WTC11 (cell line): Measurements from ENCODE around the gene USP21. TPM values are rescaled to one million over a fixed set of nuclear protein-coding genes. Genes with fewer than 3 reads are reported as not detected.
A peak's percentile ranks its signal among the peaks of the same experiment; 100 is the strongest.

Experiments
- ATAC-seq: fragments of 200-7000 bp; cut with Tn5 transposase; 2 replicates; pipeline ENCODE4 v1.10.0; 2021; ENCODE audit warnings: mild to moderate bottlenecking, moderate library complexity
- CTCF ChIA-PET: fragments of 300-600 bp; sonication (Branson Sonifier 250); formaldehyde crosslinking; loops from one replicate; lab custom pipeline; 2021; ENCODE audit warnings: antibody characterized with exemption; lab: Charles Lee
- POLR2A ChIA-PET: fragments of 350-600 bp; sonication (Branson Sonifier 250); formaldehyde crosslinking; loops from one replicate; lab custom pipeline; 2021; ENCODE audit warnings: antibody characterized with exemption; lab: Charles Lee
- DNase-seq: peaks from one replicate; pipeline ENCODE4 v3.0.0; 2021; ENCODE audit warnings: low spot score
- H3K27ac Mint-ChIP-seq: 2 replicates; pipeline ENCODE4 v1.8.0; 2021; ENCODE audit warnings: mixed read lengths
- H3K27me3 Mint-ChIP-seq: 2 replicates; pipeline ENCODE4 v1.8.0; 2021; ENCODE audit warnings: low read depth, mild to moderate bottlenecking, moderate library complexity, mixed read lengths
- H3K36me3 Mint-ChIP-seq: 2 replicates; pipeline ENCODE4 v1.8.0; 2021; ENCODE audit warnings: mixed read lengths
- H3K4me1 Mint-ChIP-seq: 2 replicates; pipeline ENCODE4 v1.8.0; 2022; ENCODE audit warnings: mixed read lengths
- H3K4me3 Mint-ChIP-seq: 2 replicates; pipeline ENCODE4 v1.8.0; 2021; ENCODE audit warnings: mild to moderate bottlenecking, moderate library complexity, mixed read lengths
- H3K9me3 Mint-ChIP-seq: 2 replicates; pipeline ENCODE4 v1.8.0; 2021; ENCODE audit warnings: mixed read lengths
- CREM ChIP-seq: sonication (generic); formaldehyde crosslinking; IDR thresholded peaks from 2 replicates; pipeline ENCODE4 v1.8.1; 2022; ENCODE audit warnings: mild to moderate bottlenecking, missing genetic modification reagents, moderate library complexity
- ELF4 ChIP-seq: sonication (generic); formaldehyde crosslinking; IDR thresholded peaks from 2 replicates; pipeline ENCODE4 v1.8.1; 2022; ENCODE audit warnings: low read depth, mild to moderate bottlenecking, moderate library complexity, missing genetic modification reagents
- EMX1 ChIP-seq: fragments of 250-450 bp; sonication (Bioruptor Pico); IDR thresholded peaks from 2 replicates; pipeline ENCODE4 v1.8.0; 2021; ENCODE audit warnings: mild to moderate bottlenecking
- FOXJ3 ChIP-seq: sonication (generic); formaldehyde crosslinking; IDR thresholded peaks from 2 replicates; pipeline ENCODE4 v1.9.0; 2021; ENCODE audit warnings: missing genetic modification reagents, mild to moderate bottlenecking, borderline replicate concordance
- GRHL2 ChIP-seq: fragments of 250-450 bp; sonication (Bioruptor Pico); IDR thresholded peaks from 2 replicates; pipeline ENCODE4 v1.8.0; 2022; ENCODE audit warnings: mild to moderate bottlenecking, moderate library complexity; ENCODE audit not compliant: insufficient replicate concordance, severe bottlenecking
- MYBL2 ChIP-seq: sonication (generic); formaldehyde crosslinking; IDR thresholded peaks from 2 replicates; pipeline ENCODE4 v1.8.1; 2023; ENCODE audit warnings: mild to moderate bottlenecking, moderate library complexity, missing genetic modification reagents
- NR2C2 ChIP-seq: sonication (generic); formaldehyde crosslinking; IDR thresholded peaks from 2 replicates; pipeline ENCODE4 v1.8.0; 2022; ENCODE audit warnings: mild to moderate bottlenecking, missing genetic modification reagents
- RELA ChIP-seq: sonication (generic); formaldehyde crosslinking; IDR thresholded peaks from 2 replicates; pipeline ENCODE4 v1.8.1; 2022; ENCODE audit warnings: missing genetic modification reagents, mild to moderate bottlenecking, borderline replicate concordance
- SMAD3 ChIP-seq: sonication (generic); formaldehyde crosslinking; IDR thresholded peaks from 2 replicates; pipeline ENCODE4 v1.8.0; 2022; ENCODE audit warnings: missing genetic modification reagents, mild to moderate bottlenecking, borderline replicate concordance
- SP1 ChIP-seq: sonication (generic); formaldehyde crosslinking; conservative IDR thresholded peaks from 2 replicates; pipeline ENCODE4 v1.8.1; 2022; ENCODE audit warnings: missing genetic modification reagents
- ZBTB21 ChIP-seq: sonication (generic); formaldehyde crosslinking; IDR thresholded peaks from 2 replicates; pipeline ENCODE4 v1.8.1; 2023; ENCODE audit warnings: mild to moderate bottlenecking, missing genetic modification reagents, borderline replicate concordance
- ZNF317 ChIP-seq: sonication (generic); formaldehyde crosslinking; IDR thresholded peaks from 2 replicates; pipeline ENCODE4 v1.8.1; 2023; ENCODE audit warnings: low read depth, mild to moderate bottlenecking, moderate library complexity, missing genetic modification reagents, borderline replicate concordance
- total RNA-seq: library from RNA; stranded (reverse); gene quantifications from 3 replicates; pipeline ENCODE4 v1.2.3, GENCODE V29; 2021
- TF ChIP-seq, protein P1 (sequence below): fragments of 250-450 bp; sonication (Bioruptor Pico); IDR thresholded peaks from 2 replicates; pipeline ENCODE4 v1.9.0; 2021; ENCODE audit warnings: moderate library complexity, mild to moderate bottlenecking, inconsistent platforms, borderline replicate concordance
- TF ChIP-seq, protein P2 (sequence below): sonication (generic); formaldehyde crosslinking; IDR thresholded peaks from 2 replicates; pipeline ENCODE4 v1.8.0; 2022; ENCODE audit warnings: mild to moderate bottlenecking, missing genetic modification reagents
- TF ChIP-seq, protein P3 (sequence below): sonication (generic); formaldehyde crosslinking; conservative IDR thresholded peaks from 2 replicates; pipeline ENCODE4 v1.8.1; 2023; ENCODE audit warnings: mild to moderate bottlenecking, low read depth, missing genetic modification reagents, moderate library complexity
- TF ChIP-seq, protein P4 (sequence below): sonication (generic); formaldehyde crosslinking; IDR thresholded peaks from 2 replicates; pipeline ENCODE4 v1.8.0; 2022; ENCODE audit warnings: missing genetic modification reagents

The USP21 gene
- total RNA-seq, 1 experiment from 2014 or later = 30.8 TPM

DNA sequence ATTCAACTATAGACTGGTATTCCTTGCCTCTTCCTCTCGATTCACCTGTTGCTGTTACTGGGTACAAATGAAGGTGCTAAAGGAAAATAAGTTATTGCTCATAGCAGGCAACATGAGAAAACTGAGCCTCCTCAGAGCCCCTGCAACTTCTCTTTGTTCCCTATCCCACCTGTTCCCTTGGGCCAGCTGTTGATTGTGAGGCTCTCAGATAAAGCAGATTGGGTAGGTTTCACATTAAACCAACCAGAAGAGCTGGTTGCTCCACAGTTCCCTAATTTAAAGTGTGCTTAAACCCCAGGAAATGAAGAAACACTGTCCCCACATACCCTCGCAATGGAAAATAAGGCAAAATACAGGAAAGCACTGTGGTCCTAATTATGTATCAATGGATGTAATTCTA, 31.7 kb upstream of the USP21 start:
- no peaks in the 10 kb centered on the region for H3K27me3 Mint-ChIP-seq
- H3K36me3 Mint-ChIP-seq = peaks cover 56% of the 10 kb centered on the region
- no peak for TF ChIP-seq RELA (CRISPR knock-in tag)
- ATAC-seq (no peak), DNase-seq (no peak)
- H3K4me3 Mint-ChIP-seq = no peak overlapping the region
- H3K4me1 Mint-ChIP-seq = peaks cover 20% of the 10 kb centered on the region
- ChIA-PET CTCF (interaction anchor here (1.3 kb wide), 1 partner anchor 38 kb away, joined by 3 read pairs; the partner anchor contains the start of gene PPOX), POLR2A (interaction anchor here (1.9 kb wide), 1 partner anchor 10 kb away, joined by 4 read pairs; the partner anchor contains the start of genes NIT1 and PFDN2)
- no peak overlapping the region for H3K27ac Mint-ChIP-seq
- H3K9me3 Mint-ChIP-seq = no peaks in the 10 kb centered on the region

DNA sequence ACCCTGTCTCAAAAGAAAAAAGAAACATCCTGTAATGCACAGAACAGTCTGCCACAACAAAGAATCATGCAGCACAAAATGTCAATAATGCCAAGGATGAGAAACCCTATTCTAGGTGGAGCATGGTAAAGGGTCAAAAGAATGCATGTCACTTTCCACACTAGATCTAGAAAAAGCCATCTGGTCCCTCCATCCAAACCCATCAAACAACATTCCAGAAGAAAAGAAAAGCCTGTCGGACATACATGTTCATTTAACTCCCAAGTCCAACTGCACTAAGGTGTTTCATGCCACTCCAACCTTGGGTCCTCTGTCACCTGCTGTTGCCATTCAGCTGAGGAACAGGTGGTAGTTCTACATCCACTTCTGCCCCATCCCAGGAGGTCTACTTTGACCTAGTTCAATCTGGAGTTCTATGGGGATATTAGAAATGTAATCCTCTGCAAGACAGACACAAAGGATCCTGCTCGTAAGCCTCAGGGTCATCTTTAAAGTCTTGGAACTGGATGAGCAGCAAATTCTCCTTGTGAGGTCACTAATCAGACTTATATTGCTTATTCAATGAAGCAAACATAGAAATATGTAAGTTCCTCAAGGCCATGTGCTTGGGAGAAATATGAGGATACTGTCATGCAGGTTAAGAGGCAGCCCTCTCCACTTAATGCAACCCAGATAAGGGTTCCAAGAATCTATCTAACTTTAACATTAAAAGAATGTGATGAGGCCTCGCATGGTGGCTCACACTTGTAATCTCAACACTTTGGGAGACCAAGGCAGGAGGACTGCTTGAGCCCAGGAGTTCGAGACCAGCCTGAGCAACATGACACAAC, 30.5 kb upstream of the USP21 start:
- peaks cover 44% of the 10 kb centered on the region for H3K36me3 Mint-ChIP-seq
- H3K9me3 Mint-ChIP-seq = no peaks in the 10 kb centered on the region
- no peaks in the 10 kb centered on the region for H3K27me3 Mint-ChIP-seq
- peaks cover 20% of the 10 kb centered on the region for H3K4me1 Mint-ChIP-seq
- CTCF ChIA-PET = interaction anchor here (1.3 kb wide), 1 partner anchor 37 kb away, joined by 3 read pairs; the partner anchor contains the start of gene PPOX
- H3K27ac Mint-ChIP-seq = no peak overlapping the region
- TF ChIP-seq SMAD3 = no peak
- no peak for TF ChIP-seq EMX1 (CRISPR knock-in tag)
- DNase-seq (no peak), ATAC-seq (no peak)
- no peak overlapping the region for H3K4me3 Mint-ChIP-seq
- POLR2A ChIA-PET = interaction anchor here (1.9 kb wide), 1 partner anchor 11 kb away, joined by 4 read pairs; the partner anchor contains the start of genes NIT1 and PFDN2

DNA sequence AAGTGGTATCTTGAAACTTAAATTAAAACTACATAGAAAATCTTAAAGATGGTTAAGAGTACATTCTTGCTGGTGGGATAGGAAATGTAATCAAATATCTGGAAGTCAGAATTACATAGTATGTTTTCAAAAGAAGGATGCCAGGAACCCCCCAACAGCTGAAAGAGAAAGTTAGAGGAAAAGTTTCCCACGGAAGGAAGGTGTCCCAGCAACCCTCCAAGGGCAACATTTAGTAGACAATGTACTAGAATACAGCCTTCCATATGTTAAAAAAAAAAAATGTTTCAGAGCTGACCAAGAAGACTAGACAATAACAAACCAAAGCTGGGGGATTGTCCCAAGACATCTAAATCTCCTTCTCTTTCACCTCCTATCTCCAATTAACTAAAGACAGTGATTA, 29.0 kb upstream of the USP21 start:
- no peaks in the 10 kb centered on the region for H3K9me3 Mint-ChIP-seq
- DNase-seq (no peak), ATAC-seq (no peak)
- POLR2A ChIA-PET = no interaction called here
- H3K36me3 Mint-ChIP-seq = peaks cover 39% of the 10 kb centered on the region
- peaks cover 20% of the 10 kb centered on the region for H3K4me1 Mint-ChIP-seq
- CTCF ChIA-PET = interaction anchor here (1.7 to 4.8 kb wide), 2 partner anchors 9 to 12 kb away, joined by 4 to 18 read pairs; partner anchors contain the start of genes NIT1 and PFDN2
- no peak overlapping the region for H3K4me3 Mint-ChIP-seq
- TF ChIP-seq NR2C2 = no peak
- peak overlapping the region; percentile 5; the same call in 1 of the 2 replicates for H3K27ac Mint-ChIP-seq
- no peaks in the 10 kb centered on the region for H3K27me3 Mint-ChIP-seq

DNA sequence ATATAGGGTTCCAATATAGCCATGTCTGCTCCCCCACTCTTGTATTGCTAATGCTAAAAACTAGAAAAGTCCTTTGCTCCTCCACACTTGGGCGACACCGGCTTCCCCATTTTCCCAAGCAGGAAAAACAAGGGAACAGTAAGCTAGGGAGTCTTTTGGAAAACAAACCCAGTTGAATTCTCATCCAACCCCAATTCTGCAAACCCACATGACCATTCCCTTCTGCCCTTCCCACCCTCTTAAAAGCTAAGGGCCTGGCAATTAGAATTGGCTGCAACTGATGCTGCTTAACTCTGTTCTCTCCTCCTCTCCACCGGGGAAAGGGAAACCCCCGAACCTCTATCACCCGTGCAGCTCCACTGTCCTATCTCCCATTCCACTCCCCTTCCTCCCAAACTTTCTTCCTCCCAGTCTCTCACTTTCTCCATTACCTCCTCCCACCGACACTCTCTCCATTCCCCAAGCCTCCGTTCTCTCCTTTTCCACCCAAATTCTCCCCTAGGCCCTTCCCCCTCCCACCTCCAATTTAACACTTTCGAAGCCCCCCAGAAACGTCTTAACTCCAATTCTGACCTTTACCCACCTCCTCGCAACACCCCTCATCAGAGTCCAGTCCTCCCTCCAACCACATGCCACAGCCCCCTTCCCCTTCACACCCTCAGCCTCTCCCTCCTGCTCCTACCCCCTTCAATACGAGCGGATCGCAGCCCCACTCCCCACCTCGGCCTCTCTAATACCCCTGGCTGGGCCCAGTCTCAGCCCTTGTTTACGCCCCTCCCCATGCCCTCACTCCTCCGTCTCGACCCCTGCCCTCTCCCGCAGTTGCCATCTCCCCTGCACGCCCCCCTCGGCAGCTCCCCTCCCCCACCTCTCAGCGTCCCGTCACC, 27.5 kb upstream of the USP21 start:
- Mint-ChIP-seq H3K9me3 (no peaks in the 10 kb centered on the region), H3K36me3 (peaks cover 30% of the 10 kb centered on the region), H3K27me3 (no peaks in the 10 kb centered on the region), H3K4me1 (peaks cover 23% of the 10 kb centered on the region), H3K4me3 (no peak overlapping the region), H3K27ac (peak overlapping the region; percentile 88)
- POLR2A ChIA-PET = interaction anchor here (0.6 to 2.4 kb wide), 14 partner anchors 10 to 1120 kb away, joined by 3 to 12 read pairs (median 5); partner anchors contain the start of genes F11R, KLHDC9, NDUFS2 and NIT1
- no peak for ATAC-seq
- DNase-seq = no peak
- CTCF ChIA-PET = interaction anchor here (1.1 to 4.8 kb wide), 7 partner anchors 10 to 177 kb away, joined by 4 to 18 read pairs (median 4); partner anchors contain the start of genes ITLN2, NIT1, PFDN2 and PPOX
- TF ChIP-seq, protein P1, sequence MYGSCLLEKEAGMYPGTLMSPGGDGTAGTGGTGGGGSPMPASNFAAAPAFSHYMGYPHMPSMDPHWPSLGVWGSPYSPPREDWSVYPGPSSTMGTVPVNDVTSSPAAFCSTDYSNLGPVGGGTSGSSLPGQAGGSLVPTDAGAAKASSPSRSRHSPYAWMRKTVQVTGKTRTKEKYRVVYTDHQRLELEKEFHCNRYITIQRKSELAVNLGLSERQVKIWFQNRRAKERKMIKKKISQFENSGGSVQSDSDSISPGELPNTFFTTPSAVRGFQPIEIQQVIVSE (CRISPR knock-in tag) = no peak
- no peak for TF ChIP-seq CREM (CRISPR knock-in tag)
- no peak for TF ChIP-seq ELF4 (CRISPR knock-in tag)
- TF ChIP-seq MYBL2 (CRISPR knock-in tag) = peak; percentile 77; the same call in 1 of the 2 replicates
- no peak for TF ChIP-seq FOXJ3 (CRISPR knock-in tag)
- TF ChIP-seq, protein P2, sequence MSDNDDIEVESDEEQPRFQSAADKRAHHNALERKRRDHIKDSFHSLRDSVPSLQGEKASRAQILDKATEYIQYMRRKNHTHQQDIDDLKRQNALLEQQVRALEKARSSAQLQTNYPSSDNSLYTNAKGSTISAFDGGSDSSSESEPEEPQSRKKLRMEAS = 0 out of 2 replicates have a peak, but pooled peaks have one; percentile 44
- TF ChIP-seq, protein P3, sequence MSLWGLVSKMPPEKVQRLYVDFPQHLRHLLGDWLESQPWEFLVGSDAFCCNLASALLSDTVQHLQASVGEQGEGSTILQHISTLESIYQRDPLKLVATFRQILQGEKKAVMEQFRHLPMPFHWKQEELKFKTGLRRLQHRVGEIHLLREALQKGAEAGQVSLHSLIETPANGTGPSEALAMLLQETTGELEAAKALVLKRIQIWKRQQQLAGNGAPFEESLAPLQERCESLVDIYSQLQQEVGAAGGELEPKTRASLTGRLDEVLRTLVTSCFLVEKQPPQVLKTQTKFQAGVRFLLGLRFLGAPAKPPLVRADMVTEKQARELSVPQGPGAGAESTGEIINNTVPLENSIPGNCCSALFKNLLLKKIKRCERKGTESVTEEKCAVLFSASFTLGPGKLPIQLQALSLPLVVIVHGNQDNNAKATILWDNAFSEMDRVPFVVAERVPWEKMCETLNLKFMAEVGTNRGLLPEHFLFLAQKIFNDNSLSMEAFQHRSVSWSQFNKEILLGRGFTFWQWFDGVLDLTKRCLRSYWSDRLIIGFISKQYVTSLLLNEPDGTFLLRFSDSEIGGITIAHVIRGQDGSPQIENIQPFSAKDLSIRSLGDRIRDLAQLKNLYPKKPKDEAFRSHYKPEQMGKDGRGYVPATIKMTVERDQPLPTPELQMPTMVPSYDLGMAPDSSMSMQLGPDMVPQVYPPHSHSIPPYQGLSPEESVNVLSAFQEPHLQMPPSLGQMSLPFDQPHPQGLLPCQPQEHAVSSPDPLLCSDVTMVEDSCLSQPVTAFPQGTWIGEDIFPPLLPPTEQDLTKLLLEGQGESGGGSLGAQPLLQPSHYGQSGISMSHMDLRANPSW (CRISPR knock-in tag) = no peak
- TF ChIP-seq SP1 (CRISPR knock-in tag) = no peak; the same call in 1 of the 2 replicates
- TF ChIP-seq ZNF317 (CRISPR knock-in tag) = no peak
- TF ChIP-seq GRHL2 (CRISPR knock-in tag) = no peak
- TF ChIP-seq, protein P4, sequence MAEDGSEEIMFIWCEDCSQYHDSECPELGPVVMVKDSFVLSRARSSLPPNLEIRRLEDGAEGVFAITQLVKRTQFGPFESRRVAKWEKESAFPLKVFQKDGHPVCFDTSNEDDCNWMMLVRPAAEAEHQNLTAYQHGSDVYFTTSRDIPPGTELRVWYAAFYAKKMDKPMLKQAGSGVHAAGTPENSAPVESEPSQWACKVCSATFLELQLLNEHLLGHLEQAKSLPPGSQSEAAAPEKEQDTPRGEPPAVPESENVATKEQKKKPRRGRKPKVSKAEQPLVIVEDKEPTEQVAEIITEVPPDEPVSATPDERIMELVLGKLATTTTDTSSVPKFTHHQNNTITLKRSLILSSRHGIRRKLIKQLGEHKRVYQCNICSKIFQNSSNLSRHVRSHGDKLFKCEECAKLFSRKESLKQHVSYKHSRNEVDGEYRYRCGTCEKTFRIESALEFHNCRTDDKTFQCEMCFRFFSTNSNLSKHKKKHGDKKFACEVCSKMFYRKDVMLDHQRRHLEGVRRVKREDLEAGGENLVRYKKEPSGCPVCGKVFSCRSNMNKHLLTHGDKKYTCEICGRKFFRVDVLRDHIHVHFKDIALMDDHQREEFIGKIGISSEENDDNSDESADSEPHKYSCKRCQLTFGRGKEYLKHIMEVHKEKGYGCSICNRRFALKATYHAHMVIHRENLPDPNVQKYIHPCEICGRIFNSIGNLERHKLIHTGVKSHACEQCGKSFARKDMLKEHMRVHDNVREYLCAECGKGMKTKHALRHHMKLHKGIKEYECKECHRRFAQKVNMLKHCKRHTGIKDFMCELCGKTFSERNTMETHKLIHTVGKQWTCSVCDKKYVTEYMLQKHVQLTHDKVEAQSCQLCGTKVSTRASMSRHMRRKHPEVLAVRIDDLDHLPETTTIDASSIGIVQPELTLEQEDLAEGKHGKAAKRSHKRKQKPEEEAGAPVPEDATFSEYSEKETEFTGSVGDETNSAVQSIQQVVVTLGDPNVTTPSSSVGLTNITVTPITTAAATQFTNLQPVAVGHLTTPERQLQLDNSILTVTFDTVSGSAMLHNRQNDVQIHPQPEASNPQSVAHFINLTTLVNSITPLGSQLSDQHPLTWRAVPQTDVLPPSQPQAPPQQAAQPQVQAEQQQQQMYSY = peak; percentile 6; the same call in 1 of the 2 replicates
- no peak for TF ChIP-seq ZBTB21 (CRISPR knock-in tag)
- no peak for TF ChIP-seq NR2C2
